ENCODE results near the gene ZNF865.

The ZNF865 gene

GRCh38 chr19:55609326-55609725, 3.9 kb downstream of the ZNF865 start:
- DNase-seq, result no peak

GRCh38 chr19:55611300-55611982, 6.0 kb downstream of the ZNF865 start:
- no peak for DNase-seq

- DNase-seq, result no peak
Observed at GRCh38 chr19:55611983-55612645, 6.7 kb downstream of the ZNF865 start.

- DNase-seq, result no peak
Observed at GRCh38 chr19:55613396-55613795, 7.9 kb downstream of the ZNF865 start.

- DNase-seq, result no peak
Observed at GRCh38 chr19:55613930-55614710, 8.7 kb downstream of the ZNF865 start.

- DNase-seq, result no peak
Observed at GRCh38 chr19:55614711-55615542, 9.5 kb downstream of the ZNF865 start.

GRCh38 chr19:55615543-55616394, 10.3 kb downstream of the ZNF865 start:
- no peak for DNase-seq

- no peak for DNase-seq
Observed at GRCh38 chr19:55616395-55616875, 11.0 kb downstream of the ZNF865 start.

- DNase-seq, result no peak
Observed at GRCh38 chr19:55617426-55617825, 12.0 kb downstream of the ZNF865 start.

GRCh38 chr19:55618426-55618825, 13.0 kb downstream of the ZNF865 start:
- no peak for DNase-seq

- DNase-seq, result no peak
Observed at GRCh38 chr19:55619286-55619685, 13.8 kb downstream of the ZNF865 start.

GRCh38 chr19:55620410-55621204, 15.2 kb downstream of the ZNF865 start:
- DNase-seq, result no peak

GRCh38 chr19:55621205-55621672, 15.8 kb downstream of the ZNF865 start:
- no peak for DNase-seq

- no peak for DNase-seq
Observed at GRCh38 chr19:55621673-55622231, 16.3 kb downstream of the ZNF865 start.

- no peak for DNase-seq
Observed at GRCh38 chr19:55622242-55622969, 17.0 kb downstream of the ZNF865 start.

- no peak for DNase-seq
Observed at GRCh38 chr19:55623130-55623529, 17.7 kb downstream of the ZNF865 start.

GRCh38 chr19:55623561-55623960, 18.1 kb downstream of the ZNF865 start:
- DNase-seq, result no peak

GRCh38 chr19:55624109-55625003, 18.9 kb downstream of the ZNF865 start, which contains the start of gene ZNF784:
Gene ZNF784 (minus strand): TSS chr19:55624566. CDS start chr19:55624561, 5 bp downstream.
- peak; percentile 95 for DNase-seq

GRCh38 chr19:55625004-55625326, 19.5 kb downstream of the ZNF865 start:
- DNase-seq, result no peak
